Stomach (tissue), 9 donors: Measurements from ENCODE around the gene NFATC1. TPM values are rescaled to one million over a fixed set of nuclear protein-coding genes. Genes with fewer than 3 reads are reported as not detected.

Source experiments
- DNase-seq, 2 donors: peaks; one replicate each; pipeline versions ENCODE4 v3.0.0 to v3.0.0-alpha.2; 2013 to 2019
- H3K27ac ChIP-seq, 5 donors: fragments of 200-600 bp in 4 of 5; sonication (generic) in 4 of 5; one replicate each; pipeline ENCODE4 v1.5.1; 2013 to 2019; ENCODE audit warnings: mild to moderate bottlenecking in 1 of 5, moderate library complexity in 1 of 5
- H3K27me3 ChIP-seq, 3 donors: fragments of 200-600 bp; sonication (generic); one replicate each; pipeline ENCODE4 v1.5.1; 2017 to 2019; ENCODE audit warnings: mixed run types in 1 of 3
- H3K36me3 ChIP-seq, 4 donors: fragments of 200-600 bp; sonication (generic); 1 replicate in 3 of 4; 2 replicates in 1 of 4; pipeline ENCODE4 v1.5.1; 2016 to 2019
- H3K4me1 ChIP-seq, 4 donors: fragments of 200-600 bp; sonication (generic); one replicate each; pipeline ENCODE4 v1.5.1; 2016 to 2019
- H3K4me3 ChIP-seq, 4 donors: fragments of 200-600 bp; sonication (generic) in 3 of 4; one replicate each; pipeline ENCODE4 v1.5.1; 2016 to 2019; ENCODE audit warnings: mild to moderate bottlenecking in 1 of 4
- H3K9me3 ChIP-seq, 4 donors: fragments of 200-600 bp; sonication (generic); one replicate each; pipeline ENCODE4 v1.5.1; 2016 to 2019
- CTCF ChIP-seq, 7 experiments: fragments of 450-650 bp in 4 of 7; fragments of 200-600 bp in 3 of 7; sonication (generic) in 3 of 7; IDR thresholded peaks; one replicate each; pipeline ENCODE4 v1.5.1; 2016 to 2019; ENCODE audit warnings: antibody characterized with exemption in 7 of 7, control low read depth in 2 of 7, mild to moderate bottlenecking in 1 of 7
- EP300 ChIP-seq: sonication (generic); formaldehyde crosslinking; IDR thresholded peaks from one replicate; pipeline ENCODE4 v1.6.1; 2017; ENCODE audit warnings: antibody characterized with exemption
- POLR2A ChIP-seq, 4 donors: fragments of 450-650 bp; IDR thresholded peaks; one replicate each; pipeline ENCODE4 v1.6.1; 2016; ENCODE audit warnings: antibody characterized with exemption in 4 of 4, control low read depth in 2 of 4, mild to moderate bottlenecking in 1 of 4, moderate library complexity in 1 of 4
- POLR2AphosphoS5 ChIP-seq, 3 donors: sonication (generic); formaldehyde crosslinking; IDR thresholded peaks; one replicate each; pipeline ENCODE4 v1.6.1; 2016; ENCODE audit warnings: antibody characterized with exemption in 3 of 3
- WGBS, 5 donors: extraction: QIAGEN DNeasy Blood & Tissue Kit in 3 of 5; methylation state at CpG; one replicate each; pipeline versions ENCODE4 v1.1.5 to v1.1.7; 2013 to 2018; 5-methylcytosine and 5-hydroxymethylcytosine counted together
- intact Hi-C: fragments of 100-400 bp; cut with DNase I; formaldehyde crosslinking; loops from one replicate; pipeline ENCODE4 v1.15.1; 2023; ENCODE audit warnings: low total_unique reads
- polyA plus RNA-seq, 3 donors: library from polyadenylated mRNA; stranded (reverse); fragments of 200-250 nt; gene quantifications; one replicate each; pipeline ENCODE4 v1.2.3, GENCODE V29; 2013
- total RNA-seq, 5 donors: library from RNA; depleted of rRNA; stranded (reverse); fragments of >200 nt; gene quantifications; one replicate each; pipeline versions ENCODE4 v1.1.0 to v1.2.3, GENCODE V29; 2014 to 2016
- donor health status: healthy with polysubstance abuse.
- donor health status: Bipolar disorder and iron deficiency.
- donor health status: healthy.

Gene NFATC1
- total and polyA plus RNA-seq, 8 donors: 2.6 to 14.0 (median 6.1) TPM

GRCh38 chr18:79395308-79395640 lies 456 bp upstream of the NFATC1 start:
- no peak for DNase-seq
- Histone ChIP-seq H3K4me3 (peak overlapping the region; percentile 54 to 69 (median 60)), H3K27me3 (peaks cover 3 to 94% (median 57%) of the 10 kb centered on the region in 3 donors), H3K9me3 (no peaks in the 10 kb centered on the region), H3K4me1 (peaks cover 41 to 63% (median 58%) of the 10 kb centered on the region in 4 donors), H3K36me3 (no peaks in the 10 kb centered on the region), H3K27ac (peak overlapping the region in 4 of 5 donors; percentile 84 to 89 (median 84))
- no peak for TF ChIP-seq POLR2A (IDR thresholded peaks at IDR 0.05)
- no peak for TF ChIP-seq CTCF (IDR thresholded peaks at IDR 0.05)
- TF ChIP-seq POLR2AphosphoS5 (IDR thresholded peaks at IDR 0.05): no peak
- TF ChIP-seq EP300: no peak
- WGBS, 5 donors: 0 to 4% (median 2%) methylated on average over 4 to 28 of the region's 34 CpGs
- intact Hi-C loops: no loop called here

GRCh38 chr18:79396431-79397246 lies 909 bp downstream of the NFATC1 start:
- WGBS, 5 donors: 7 to 22% (median 9%) methylated on average over 34 to 68 of the region's 68 CpGs
- peaks cover 3 to 82% (median 52%) of the 10 kb centered on the region in 3 donors for H3K27me3 ChIP-seq
- peaks cover 41 to 74% (median 64%) of the 10 kb centered on the region in 4 donors for H3K4me1 ChIP-seq
- H3K27ac ChIP-seq: peak overlapping the region in 4 of 5 donors; percentile 57 to 89 (median 76)
- peak overlapping the region; percentile 53 to 60 (median 57) for H3K4me3 ChIP-seq
- H3K9me3 ChIP-seq: no peaks in the 10 kb centered on the region
- peak in 1 of 2 donors; percentile 76 for DNase-seq
- H3K36me3 ChIP-seq: no peaks in the 10 kb centered on the region
- TF ChIP-seq POLR2AphosphoS5 (IDR thresholded peaks at IDR 0.05) (no peak), POLR2A (IDR thresholded peaks at IDR 0.05) (no peak), EP300 (no peak), CTCF (IDR thresholded peaks at IDR 0.05) (no peak)
- intact Hi-C loops: no loop called here

- intact Hi-C loops: no loop called here
- H3K9me3 ChIP-seq: no peaks in the 10 kb centered on the region
- peaks cover 41 to 81% (median 71%) of the 10 kb centered on the region in 4 donors for H3K4me1 ChIP-seq
- WGBS, 5 donors: 50 to 89% (median 70%) methylated on average over 27 of the region's 27 CpGs
- DNase-seq: no peak
- no peak for TF ChIP-seq CTCF (IDR thresholded peaks at IDR 0.05)
- no peak for TF ChIP-seq POLR2A (IDR thresholded peaks at IDR 0.05)
- TF ChIP-seq EP300: no peak
- no peak for TF ChIP-seq POLR2AphosphoS5 (IDR thresholded peaks at IDR 0.05)
- H3K36me3 ChIP-seq: no peaks in the 10 kb centered on the region
- peaks cover 0 to 76% (median 48%) of the 10 kb centered on the region in 3 donors for H3K27me3 ChIP-seq
- peak overlapping the region in 2 of 4 donors; percentile 59 to 60 for H3K4me3 ChIP-seq
- peak overlapping the region in 1 of 5 donors; percentile 67 for H3K27ac ChIP-seq
Measured at GRCh38 chr18:79397247-79397829, 1.6 kb downstream of the NFATC1 start.

GRCh38 chr18:79397830-79398761 lies 2.4 kb downstream of the NFATC1 start:
- H3K36me3 ChIP-seq: no peaks in the 10 kb centered on the region
- intact Hi-C loops: no loop called here
- H3K27ac ChIP-seq: peak overlapping the region in 1 of 5 donors; percentile 67
- H3K27me3 ChIP-seq: peaks cover 0 to 69% (median 40%) of the 10 kb centered on the region in 3 donors
- peak overlapping the region in 1 of 4 donors; percentile 59 for H3K4me3 ChIP-seq
- peaks cover 44 to 84% (median 72%) of the 10 kb centered on the region in 4 donors for H3K4me1 ChIP-seq
- TF ChIP-seq CTCF (IDR thresholded peaks at IDR 0.05): no peak
- no peak for TF ChIP-seq EP300
- no peak for TF ChIP-seq POLR2A (IDR thresholded peaks at IDR 0.05)
- no peak for TF ChIP-seq POLR2AphosphoS5 (IDR thresholded peaks at IDR 0.05)
- H3K9me3 ChIP-seq: no peaks in the 10 kb centered on the region
- 53 to 86% (median 79%) methylated on average over 35 to 38 of the region's 38 CpGs for WGBS, 5 donors
- no peak for DNase-seq
